SK-N-SH (cell line): Measurements from ENCODE around the gene MYOG. TPM values are rescaled to one million over a fixed set of nuclear protein-coding genes. Genes with fewer than 3 reads are reported as not detected.

Source experiments
- CTCF ChIA-PET: fragments of 300-600, 350-600 bp; formaldehyde crosslinking; extraction: SDS; loops from one replicate; lab custom pipeline; 2021; lab: Yijun Ruan, JAX
- POLR2A ChIA-PET: fragments of 350-600 bp; sonication (Branson Sonifier 250); formaldehyde crosslinking; extraction: SDS; loops from one replicate; lab custom pipeline; 2020; ENCODE audit warnings: antibody characterized with exemption, inconsistent platforms; lab: Yijun Ruan, JAX
- DNase-seq: peaks from one replicate; pipeline ENCODE4 v3.0.0; 2012
- H2AFZ ChIP-seq: fragments of 200-600 bp; sonication (generic); 2 replicates; pipeline ENCODE4 v1.8.1; 2016; ENCODE audit warnings: antibody characterized with exemption, mild to moderate bottlenecking, low read depth
- H3F3A ChIP-seq: fragments of 200-600 bp; sonication (generic); replicated peaks from 2 replicates; pipeline ENCODE3; 2016; ENCODE audit warnings: antibody characterized with exemption, mild to moderate bottlenecking; ENCODE audit not compliant: insufficient read depth
- H3K27ac ChIP-seq, 2 experiments: fragments of 200-500 bp in 1 of 2; fragments of 200-600 bp in 1 of 2; sonication (Bioruptor generic) in 1 of 2; sonication (generic), shearing (Covaris generic) in 1 of 2; 2 replicates each; pipeline versions ENCODE4 v1.5.1 to v1.6.1; 2014 to 2016; ENCODE audit warnings: low read depth in 2 of 2, inconsistent platforms in 1 of 2, low read length in 1 of 2, mild to moderate bottlenecking in 1 of 2, mixed read lengths in 1 of 2
- H3K27me3 ChIP-seq: fragments of 200-600 bp; sonication (generic), shearing (Covaris generic); 2 replicates; pipeline ENCODE4 v1.6.1; 2016; ENCODE audit warnings: mixed run types; ENCODE audit not compliant: insufficient read depth
- H3K36me3 ChIP-seq, 2 experiments: fragments of 200-500 bp in 1 of 2; fragments of 200-600 bp in 1 of 2; sonication (Bioruptor generic) in 1 of 2; sonication (generic) in 1 of 2; replicated peaks in 1 of 2; 2 replicates each; pipeline versions ENCODE3 to v1.5.1; 2014 to 2016; ENCODE audit warnings: low read length in 1 of 2, mild to moderate bottlenecking in 1 of 2; ENCODE audit not compliant: insufficient read depth in 2 of 2, control insufficient read depth in 1 of 2
- H3K4me1 ChIP-seq, 2 experiments: fragments of 200-500 bp in 1 of 2; fragments of 200-600 bp in 1 of 2; sonication (Bioruptor generic) in 1 of 2; sonication (generic), shearing (Covaris generic) in 1 of 2; 2 replicates each; pipeline versions ENCODE4 v1.5.1 to v1.6.1; 2014 to 2016; ENCODE audit warnings: low read depth in 1 of 2, low read length in 1 of 2, mixed run types in 1 of 2; ENCODE audit not compliant: insufficient read depth in 2 of 2, control insufficient read depth in 1 of 2
- H3K4me2 ChIP-seq: fragments of 200-600 bp; sonication (generic), shearing (Covaris generic); 2 replicates; pipeline ENCODE4 v1.6.1; 2017; ENCODE audit warnings: mixed run types
- H3K4me3 ChIP-seq, 2 experiments: fragments of 200-500 bp in 1 of 2; fragments of 200-600 bp in 1 of 2; sonication (Bioruptor generic) in 1 of 2; sonication (generic), shearing (Covaris generic) in 1 of 2; 2 replicates each; pipeline versions ENCODE4 v1.5.1 to v1.8.1; 2014 to 2016; ENCODE audit warnings: low read depth in 2 of 2, inconsistent platforms in 1 of 2, low read length in 1 of 2, mild to moderate bottlenecking in 1 of 2, mixed read lengths in 1 of 2, moderate library complexity in 1 of 2
- H3K79me2 ChIP-seq: fragments of 200-600 bp; sonication (generic); 2 replicates; pipeline ENCODE4 v1.8.1; 2017; ENCODE audit warnings: mild to moderate bottlenecking; ENCODE audit not compliant: insufficient read depth
- H3K9ac ChIP-seq: fragments of 200-600 bp; sonication (generic); 2 replicates; pipeline ENCODE4 v1.6.1; 2017; ENCODE audit warnings: mixed run types
- H3K9me2 ChIP-seq: fragments of 200-600 bp; sonication (generic); 2 replicates; pipeline ENCODE4 v1.6.1; 2017; ENCODE audit warnings: mixed run types
- H3K9me3 ChIP-seq: fragments of 200-600 bp; sonication (generic); 2 replicates; pipeline ENCODE4 v1.6.1; 2017; ENCODE audit warnings: mixed run types, mild to moderate bottlenecking, moderate library complexity
- H4K20me1 ChIP-seq: fragments of 200-600 bp; sonication (generic); 2 replicates; pipeline ENCODE4 v1.6.1; 2017; ENCODE audit warnings: mild to moderate bottlenecking, mixed run types; ENCODE audit not compliant: insufficient read depth
- ELF1 ChIP-seq: IDR thresholded peaks from 2 replicates; pipeline ENCODE4 v1.4.0; 2012
- EZH2phosphoT487 ChIP-seq: fragments of 200-600 bp; sonication (generic); IDR thresholded peaks from 2 replicates; pipeline ENCODE4 v1.6.1; 2017; ENCODE audit warnings: low read depth, mixed run types, mild to moderate bottlenecking, antibody characterized with exemption, moderate library complexity, borderline replicate concordance
- FOXJ3 ChIP-seq: sonication (generic); formaldehyde crosslinking; IDR thresholded peaks from 2 replicates; pipeline ENCODE4 v1.5.1; 2020; ENCODE audit warnings: mild to moderate bottlenecking, missing genetic modification reagents
- FOXM1 ChIP-seq: IDR thresholded peaks from 2 replicates; pipeline ENCODE4 v1.4.0; 2012; ENCODE audit warnings: low read depth, mild to moderate bottlenecking
- GABPA ChIP-seq: IDR thresholded peaks from 2 replicates; pipeline ENCODE4 v1.4.0; 2012; ENCODE audit warnings: low read depth, mild to moderate bottlenecking
- GATA2 ChIP-seq: sonication (generic); formaldehyde crosslinking; IDR thresholded peaks from 2 replicates; pipeline ENCODE4 v1.5.0; 2020; ENCODE audit warnings: mild to moderate bottlenecking, missing genetic modification reagents
- JUND ChIP-seq: IDR thresholded peaks from 2 replicates; pipeline ENCODE4 v1.4.0; 2012
- MAX ChIP-seq: IDR thresholded peaks from 2 replicates; pipeline ENCODE4 v1.4.0; 2012; ENCODE audit warnings: low read depth
- MXI1 ChIP-seq: IDR thresholded peaks from 2 replicates; pipeline ENCODE4 v1.6.1; 2012; ENCODE audit warnings: mild to moderate bottlenecking, low read depth, low read length, improper control_type of control experiment
- NRF1 ChIP-seq: IDR thresholded peaks from 2 replicates; pipeline ENCODE4 v1.6.1; 2012; ENCODE audit warnings: low read depth, mild to moderate bottlenecking, low read length
- POLR2AphosphoS5 ChIP-seq: IDR thresholded peaks from 2 replicates; pipeline ENCODE4 v1.6.1; 2012; ENCODE audit warnings: low read depth, low read length
- RCOR1 ChIP-seq: fragments of 150-350 bp; IDR thresholded peaks from 2 replicates; pipeline ENCODE4 v1.6.1; 2017; ENCODE audit warnings: antibody characterized with exemption, low read length
- REST ChIP-seq: IDR thresholded peaks from 2 replicates; pipeline ENCODE4 v1.6.1; 2012; ENCODE audit warnings: mild to moderate bottlenecking, low read depth, low read length, moderate library complexity
- RFX5 ChIP-seq: IDR thresholded peaks from 2 replicates; pipeline ENCODE4 v1.6.1; 2012; ENCODE audit warnings: mild to moderate bottlenecking, improper control_type of control experiment, low read length
- SMC3 ChIP-seq: IDR thresholded peaks from 2 replicates; pipeline ENCODE4 v1.6.1; 2012; ENCODE audit warnings: low read depth, low read length, improper control_type of control experiment
- TAF1 ChIP-seq: IDR thresholded peaks from 2 replicates; pipeline ENCODE4 v1.6.1; 2012; ENCODE audit warnings: low read depth, mild to moderate bottlenecking, low read length, moderate library complexity, borderline replicate concordance
- TEAD4 ChIP-seq: IDR thresholded peaks from 2 replicates; pipeline ENCODE4 v1.4.0; 2012; ENCODE audit warnings: mild to moderate bottlenecking, borderline replicate concordance; ENCODE audit not compliant: insufficient read depth
- USF1 ChIP-seq: IDR thresholded peaks from 2 replicates; pipeline ENCODE4 v1.4.0; 2012; ENCODE audit warnings: low read depth, borderline replicate concordance
- ZBTB33 ChIP-seq: IDR thresholded peaks from 2 replicates; pipeline ENCODE4 v1.4.0; 2012; ENCODE audit warnings: low read depth, borderline replicate concordance
- polyA plus RNA-seq, 3 experiments: library from polyadenylated mRNA; depleted of rRNA; stranded (reverse); fragments of >200 nt; gene quantifications; 2 replicates each; pipeline ENCODE4 v1.2.3, GENCODE V29; 2012

Gene MYOG
- polyA plus RNA-seq, 1 of the 3 experiments (the other 2 are of a cell fraction) = not detected

- no peaks in the 10 kb centered on the region for H3K36me3 ChIP-seq
- TF ChIP-seq MAX (no peak), POLR2AphosphoS5 (no peak), USF1 (no peak), RFX5 (no peak), REST (no peak), GATA2 (no peak), ELF1 (no peak), FOXJ3 (CRISPR knock-in tag) (no peak), JUND (no peak), SMC3 (no peak), ZBTB33 (no peak), GABPA (no peak), MXI1 (no peak), EZH2phosphoT487 (no peak), TEAD4 (no peak), RCOR1 (no peak), FOXM1 (no peak), TAF1 (no peak), NRF1 (no peak)
- H3F3A ChIP-seq = no peaks in the 10 kb centered on the region
- no peaks in the 10 kb centered on the region for H4K20me1 ChIP-seq
- no peaks in the 10 kb centered on the region for H3K79me2 ChIP-seq
- CTCF ChIA-PET = interaction anchor here (3.5 kb wide), 1 partner anchor 43 kb away, joined by 9 read pairs; no protein-coding TSS in a partner anchor
- no peak overlapping the region for H2AFZ ChIP-seq
- peaks cover 0 to 5% of the 10 kb centered on the region in 2 experiments; a peak in 2 of 4 replicates for H3K4me1 ChIP-seq
- H3K27me3 ChIP-seq = no peaks in the 10 kb centered on the region
- H3K27ac ChIP-seq = no peak overlapping the region
- H3K9me3 ChIP-seq = no peaks in the 10 kb centered on the region
- H3K9ac ChIP-seq = no peak overlapping the region
- no peak overlapping the region for H3K4me2 ChIP-seq
- H3K9me2 ChIP-seq = no peaks in the 10 kb centered on the region
- POLR2A ChIA-PET = no interaction called here
- H3K4me3 ChIP-seq = no peak overlapping the region
- no peak for DNase-seq
Observed at GRCh38 chr1:203074610-203075009, 11.2 kb downstream of the MYOG start.
